ENCODE measurements around the gene MGMT.

MGMT gene

DNA sequence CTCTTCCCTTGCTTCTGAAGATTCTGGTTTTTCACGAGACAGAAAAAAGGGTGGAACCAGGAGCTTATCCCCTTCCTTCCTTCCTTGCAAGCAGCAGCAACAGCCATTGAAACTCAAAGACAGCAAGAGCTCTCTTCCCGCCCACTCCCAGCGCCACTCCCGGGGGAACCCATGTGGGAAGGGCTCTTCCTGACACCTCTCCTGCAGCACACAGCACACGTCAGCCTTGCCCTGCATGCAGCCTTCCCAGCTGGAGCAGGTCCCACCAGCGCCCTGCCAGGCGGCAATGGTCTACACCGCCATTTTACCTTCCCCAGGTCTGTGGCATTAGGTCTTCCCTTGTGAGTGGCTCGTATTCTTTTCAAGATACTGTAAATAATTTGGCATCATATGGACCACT lies 161.8 kb downstream of the MGMT start:
- DNase-seq, result no peak

GRCh38 chr10:129629911-129630310 lies 162.9 kb downstream of the MGMT start:
- no peak for DNase-seq

DNA sequence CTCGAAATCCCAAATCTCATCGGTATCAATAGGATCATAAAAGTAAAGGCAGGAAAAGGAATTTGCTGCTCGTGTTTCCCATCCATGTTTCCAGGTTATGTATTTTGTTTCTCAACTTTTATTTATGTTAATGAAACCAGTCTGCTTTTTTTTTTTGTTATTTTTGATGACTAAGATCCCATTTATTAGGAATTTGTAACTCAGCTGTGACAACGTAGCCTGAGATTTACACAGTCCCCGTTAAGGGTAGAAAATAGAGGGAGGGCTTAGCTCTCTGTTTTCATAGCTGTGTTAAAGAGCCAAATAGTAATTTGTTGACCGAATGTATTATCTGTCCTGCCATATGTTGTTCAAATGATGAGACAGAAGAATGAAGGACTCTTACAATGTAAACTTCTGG lies 164.0 kb downstream of the MGMT start:
- DNase-seq, result peak in 1 of 2 experiments; percentile 16

GRCh38 chr10:129631870-129632623 lies 165.0 kb downstream of the MGMT start:
- no peak for DNase-seq

DNA sequence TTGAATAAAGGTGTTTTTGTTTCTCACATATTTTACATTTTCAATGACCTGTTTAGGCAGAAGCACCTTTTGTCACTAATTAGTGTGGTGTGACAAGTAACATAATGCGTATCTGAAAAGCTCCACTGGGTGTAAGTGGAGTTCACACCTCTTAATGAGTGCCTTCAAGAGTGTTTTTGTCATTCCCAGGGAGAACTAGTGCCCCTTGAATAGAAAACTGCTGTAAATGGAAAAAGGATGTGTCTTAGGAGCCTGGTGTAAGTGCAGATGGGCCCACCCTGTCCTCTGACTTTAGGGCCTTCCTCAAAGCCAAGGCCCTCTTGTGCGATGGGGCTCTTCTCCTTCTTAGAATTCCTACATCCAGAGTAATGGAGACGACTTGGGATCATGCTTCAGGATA lies 170.0 kb downstream of the MGMT start:
- peak in 1 of 2 experiments; percentile 0 for DNase-seq

DNA sequence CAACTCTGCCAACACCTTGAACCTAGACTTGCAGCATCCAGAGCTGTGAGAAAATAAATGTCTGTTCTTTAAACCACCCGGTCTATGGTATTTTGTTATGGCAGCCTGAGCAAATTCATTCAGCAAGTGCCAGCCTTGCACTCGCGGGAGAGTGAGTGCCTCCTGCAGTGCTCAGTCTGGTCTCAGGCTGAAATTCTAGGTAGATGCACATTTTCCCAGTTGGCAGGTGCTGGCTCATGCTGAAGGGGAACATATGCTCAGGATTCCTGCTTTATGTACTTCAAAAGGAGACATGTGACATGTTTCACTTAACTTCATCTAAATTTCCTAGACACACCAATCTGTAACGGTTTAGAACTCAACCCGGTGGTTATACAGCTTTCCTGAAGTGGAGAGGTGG lies 170.8 kb downstream of the MGMT start:
- DNase-seq, result peak; percentile 40 to 80

DNA sequence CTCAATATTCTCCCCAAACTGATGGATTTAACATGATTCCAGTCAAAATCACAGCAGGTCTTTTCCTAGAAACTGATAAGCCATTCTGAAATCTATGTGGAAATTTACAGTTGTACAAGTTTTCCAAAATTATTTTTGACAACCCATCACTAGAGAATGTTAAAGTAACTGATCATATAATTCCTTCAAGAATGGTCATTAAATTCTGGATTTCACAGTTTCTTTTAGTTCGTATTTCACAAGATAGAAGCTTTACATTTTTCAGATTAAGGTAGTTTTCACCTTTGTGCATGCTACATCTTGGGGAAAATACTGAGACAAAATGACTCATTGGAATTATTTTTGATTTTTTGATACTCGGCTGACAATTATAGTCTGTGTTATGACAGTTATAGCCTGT lies 174.3 kb downstream of the MGMT start:
- no peak for DNase-seq

DNA sequence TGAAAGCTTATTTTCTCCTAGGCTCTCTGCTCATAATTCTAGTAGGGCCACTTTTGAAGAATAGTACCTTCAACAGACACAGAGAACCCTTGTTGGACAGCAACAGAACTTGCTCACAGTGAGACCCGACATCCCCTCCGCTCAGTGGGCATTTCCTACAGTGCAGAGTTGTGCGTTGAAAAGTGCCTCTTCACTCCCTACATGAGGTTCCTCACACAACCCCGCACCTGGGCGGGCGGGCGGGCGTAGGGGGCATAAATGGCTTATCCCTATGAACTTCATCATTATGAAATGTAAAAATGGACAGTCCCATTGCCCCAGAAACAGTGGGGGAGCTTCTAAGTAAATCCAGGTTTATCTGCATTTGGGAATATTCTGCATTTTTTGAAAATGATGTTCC lies 174.9 kb downstream of the MGMT start:
- no peak for DNase-seq

DNA sequence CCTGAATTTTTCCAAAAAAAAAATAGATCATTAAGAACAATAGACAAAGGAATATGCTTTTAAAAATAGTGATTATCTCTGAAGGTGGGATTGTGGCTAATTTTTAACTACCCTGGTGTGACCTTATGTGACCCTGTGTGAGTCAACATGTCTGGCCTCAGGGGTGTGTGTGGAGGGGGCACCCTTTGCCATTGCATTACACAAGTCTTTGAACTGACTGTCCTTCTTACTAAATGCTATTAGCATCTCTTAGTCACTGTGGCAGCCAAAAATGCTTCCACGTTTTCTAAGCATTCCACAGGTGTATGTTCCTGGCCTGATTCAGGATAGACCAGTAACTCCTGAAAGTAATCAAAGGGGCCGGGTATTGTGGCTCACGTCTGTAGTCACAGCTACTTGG lies 175.4 kb downstream of the MGMT start:
- DNase-seq, result no peak

- DNase-seq, result no peak
These were observed 176.2 kb downstream of the MGMT start for GRCh38 chr10:129643266-129643665.

GRCh38 chr10:129645487-129645886 lies 178.4 kb downstream of the MGMT start:
- no peak for DNase-seq

GRCh38 chr10:129646973-129647372 lies 179.9 kb downstream of the MGMT start:
- DNase-seq, result no peak

- no peak for DNase-seq
These were observed 180.5 kb downstream of the MGMT start for GRCh38 chr10:129647590-129647989.

GRCh38 chr10:129648856-129649255 lies 181.8 kb downstream of the MGMT start:
- DNase-seq, result no peak

DNA sequence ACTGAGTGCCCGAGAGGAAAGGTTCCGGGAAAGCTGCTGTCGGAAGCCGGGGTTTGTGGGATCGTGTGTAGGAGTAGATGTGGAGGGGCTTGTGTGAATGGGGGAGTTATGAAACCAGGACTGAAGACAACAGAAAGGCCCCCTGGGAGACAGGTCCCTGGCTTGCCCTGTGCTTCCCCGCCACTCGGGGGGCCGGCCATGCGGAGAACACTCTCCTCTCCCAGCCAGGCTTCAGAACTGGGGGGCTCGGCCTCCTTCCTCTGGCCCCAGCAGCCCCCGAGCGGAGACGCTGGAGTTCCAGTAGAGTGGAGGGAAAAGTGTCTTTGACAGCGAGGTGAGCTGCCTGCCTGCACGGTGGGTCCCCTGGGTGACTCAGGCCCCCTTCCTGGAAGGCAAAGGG lies 185.0 kb downstream of the MGMT start:
- no peak for DNase-seq

DNA sequence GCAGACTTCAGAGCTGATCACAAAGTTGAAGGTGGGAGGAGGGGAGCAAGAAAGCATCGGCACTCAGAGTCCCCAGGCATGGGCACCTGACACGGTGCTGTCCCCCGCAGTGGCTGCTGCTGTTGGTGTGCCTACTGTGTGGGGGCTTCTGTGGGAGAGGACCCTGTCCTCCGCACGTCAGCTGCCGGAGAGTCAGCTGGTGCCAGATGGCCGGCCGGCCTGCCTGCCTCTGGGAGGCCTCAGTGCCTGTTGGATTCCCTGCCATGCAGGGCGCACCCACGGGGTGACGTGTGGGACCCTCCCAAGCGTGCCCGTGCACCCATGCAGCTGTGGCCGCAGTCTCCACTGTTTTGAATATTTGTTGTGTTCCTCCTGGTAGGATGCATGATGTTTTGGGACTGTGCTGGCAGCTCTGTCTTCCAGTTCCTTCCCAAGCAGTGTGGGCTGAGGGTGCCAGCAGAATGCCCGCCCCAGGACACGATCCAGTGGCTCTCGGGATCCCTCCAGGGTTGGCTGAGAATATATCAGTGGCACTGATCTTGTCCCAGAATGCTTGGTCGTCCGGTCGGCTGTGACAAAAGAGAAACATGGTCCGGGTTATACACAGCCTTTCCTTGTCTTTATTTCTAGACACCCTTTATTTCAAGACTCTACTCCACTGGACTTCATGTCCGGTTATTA lies 185.6 kb downstream of the MGMT start:
- peak in 1 of 2 experiments; percentile 0 for DNase-seq

- DNase-seq, result no peak
These were observed 186.4 kb downstream of the MGMT start for GRCh38 chr10:129653428-129653827.

GRCh38 chr10:129653861-129654260 lies 186.8 kb downstream of the MGMT start:
- no peak for DNase-seq

- no peak for DNase-seq
These were observed 187.4 kb downstream of the MGMT start for GRCh38 chr10:129654461-129654860.

GRCh38 chr10:129655007-129655678 lies 188.1 kb downstream of the MGMT start:
- DNase-seq, result no peak

GRCh38 chr10:129655679-129656031 lies 188.6 kb downstream of the MGMT start:
- no peak for DNase-seq

DNA sequence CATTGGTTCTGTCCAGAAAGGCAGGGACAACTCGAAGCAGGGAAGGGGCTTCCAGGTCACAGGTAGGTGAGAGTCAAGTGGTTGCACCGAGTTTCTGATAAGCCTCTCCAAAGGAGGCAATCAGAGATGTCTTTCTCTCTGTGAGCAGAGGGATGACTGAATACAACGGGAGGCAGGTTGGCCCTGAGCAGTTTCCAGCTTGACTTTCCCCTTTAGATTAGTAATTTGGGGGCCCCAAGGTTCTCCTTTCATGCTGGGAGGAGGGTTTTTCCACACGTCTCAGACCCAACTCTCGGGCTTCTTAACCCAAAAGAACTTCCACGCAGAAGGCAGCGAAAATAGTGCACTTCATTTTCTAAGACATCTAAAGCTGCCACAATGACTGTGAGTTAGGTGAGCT lies 189.6 kb downstream of the MGMT start:
- no peak for DNase-seq

DNA sequence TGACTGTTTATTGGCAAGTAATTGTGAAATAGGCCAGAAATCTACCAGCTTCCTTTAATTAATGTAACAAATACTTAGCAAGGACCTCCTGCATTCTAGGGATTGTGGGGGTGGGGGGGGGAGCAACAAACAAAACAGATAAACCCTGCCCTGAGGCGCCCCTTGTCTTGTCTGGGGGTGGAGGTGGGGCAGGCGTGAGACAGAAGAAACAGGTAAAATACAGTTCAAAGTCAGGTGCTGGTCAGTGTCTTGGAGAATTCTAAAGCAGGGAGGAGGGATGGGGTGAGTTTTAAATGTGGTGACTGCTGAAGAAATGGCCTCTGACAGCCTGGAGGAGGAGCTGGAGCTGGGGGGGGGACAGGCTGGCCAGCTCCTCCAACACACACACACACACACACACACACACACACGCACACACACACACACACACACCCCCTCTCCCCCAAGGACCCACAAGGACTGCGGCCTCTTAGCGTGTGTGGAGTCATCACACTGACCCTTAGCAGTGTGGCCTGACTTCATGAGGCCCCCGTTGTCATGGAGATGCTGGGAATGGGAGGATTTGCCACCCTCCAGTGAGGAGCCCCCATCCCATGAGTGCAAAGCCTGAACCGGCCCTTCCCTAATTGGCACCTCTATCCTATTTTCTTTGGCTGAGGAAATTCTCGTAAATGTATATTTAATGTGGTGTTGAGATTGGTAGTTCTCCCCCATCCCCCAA lies 190.4 kb downstream of the MGMT start:
- DNase-seq, result no peak
